ENCODE results near the gene PLAA. TPM values are rescaled to one million over a fixed set of nuclear protein-coding genes. Genes with fewer than 3 reads are reported as not detected.
A peak's percentile ranks its signal among the peaks of the same experiment; 100 is the strongest.

Gene PLAA
- total RNA-seq (28.2 TPM), polyA plus RNA-seq (19.0 TPM)

DNA sequence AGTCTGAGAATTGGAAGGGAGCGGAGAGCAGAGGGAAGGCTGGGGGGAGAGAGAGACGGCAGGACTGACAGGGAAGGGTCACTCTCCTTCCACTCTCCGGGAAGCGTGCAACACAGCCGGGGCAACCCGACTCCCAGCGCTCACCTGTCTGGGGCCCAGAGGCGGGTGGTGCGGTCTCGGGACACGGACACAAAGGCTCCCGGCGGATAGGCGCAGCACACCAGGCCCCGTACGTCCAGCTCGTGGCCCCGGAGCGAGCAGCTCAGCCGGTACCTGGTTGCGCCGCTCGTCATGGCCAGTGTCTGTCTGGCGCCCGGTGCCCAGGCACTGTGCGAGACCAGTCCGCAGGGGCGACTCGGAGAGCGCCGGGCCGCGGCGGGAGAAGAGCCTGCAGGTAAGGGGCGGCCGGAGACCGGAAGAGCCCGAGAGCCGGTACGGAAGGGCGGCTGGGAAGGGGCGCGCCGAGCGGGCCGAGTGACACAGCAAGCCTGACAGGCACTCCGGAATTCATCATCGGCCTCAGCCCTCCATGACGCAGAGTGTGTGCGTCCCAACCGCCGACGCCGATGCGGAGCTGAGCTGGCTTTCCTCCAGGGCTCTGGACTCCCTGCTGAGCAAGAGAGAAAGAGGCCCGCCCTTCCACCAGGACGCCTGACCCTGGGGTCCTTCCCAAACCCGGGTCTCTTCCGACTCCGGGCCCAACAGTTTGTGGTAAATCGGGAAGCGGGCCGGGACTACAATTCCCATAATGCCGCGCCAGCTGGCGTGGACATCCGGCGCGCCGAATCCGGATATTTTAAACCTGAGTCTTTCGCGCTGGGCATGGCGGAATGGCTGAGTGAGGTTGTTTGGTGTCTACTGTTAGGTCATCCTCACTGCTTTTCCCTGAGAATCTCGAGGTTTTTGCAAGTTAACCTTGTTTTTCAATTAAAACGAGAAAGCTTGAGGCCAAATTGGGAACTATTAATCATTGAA is at the start of gene PLAA:
TSS of gene PLAA (minus strand) at position 490 of the 975 bp plus-strand sequence. CDS start at position 293, 197 bp downstream.
- under 1% methylated on average over 76 of the region's 76 CpGs for WGBS

DNA sequence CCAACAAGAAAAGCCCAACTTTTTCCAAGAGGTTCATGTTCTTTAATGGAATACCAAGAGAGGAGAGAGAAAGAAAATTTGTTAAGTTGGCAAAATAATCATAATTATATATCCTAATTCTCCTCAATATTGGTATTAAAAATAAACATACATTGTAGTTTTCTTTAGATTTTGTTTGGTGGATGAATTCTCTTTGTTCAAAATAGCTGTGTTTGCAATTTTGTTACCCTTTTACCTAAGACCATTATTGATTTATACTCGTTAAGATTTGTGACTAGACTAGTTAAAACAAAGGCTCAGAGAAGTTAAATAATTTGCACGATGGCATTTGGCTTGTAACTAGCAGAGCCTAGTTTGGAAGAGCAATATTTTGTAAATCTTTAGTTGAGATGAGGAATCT is 48.8 kb upstream of the PLAA start:
- Histone ChIP-seq H3K4me3 (ENCODE audit: low read depth, low read length) (no peak overlapping the region), H3K4me1 (ENCODE audit: insufficient read depth) (no peaks in the 10 kb centered on the region), H3K36me3 (ENCODE audit: insufficient read depth) (no peaks in the 10 kb centered on the region), H3K27ac (ENCODE audit: low read depth) (no peak overlapping the region)
- 90% methylated on average over 2 of the region's 2 CpGs for WGBS
- DNase-seq (ENCODE audit: extremely low spot score): no peak

More for the DNA sequence above, at the start of gene PLAA:
- H3K4me1 ChIP-seq (ENCODE audit: insufficient read depth): peaks cover 4% of the 10 kb centered on the region
- H3K36me3 ChIP-seq (ENCODE audit: insufficient read depth): peaks cover 2% of the 10 kb centered on the region
- peak within 1 kb of the TSS; percentile 100 for H3K27ac ChIP-seq (ENCODE audit: low read depth)
- DNase-seq (ENCODE audit: extremely low spot score): peak; percentile 85
- peak within 1 kb of the TSS; percentile 93 for H3K4me3 ChIP-seq (ENCODE audit: low read depth, low read length)

DNA sequence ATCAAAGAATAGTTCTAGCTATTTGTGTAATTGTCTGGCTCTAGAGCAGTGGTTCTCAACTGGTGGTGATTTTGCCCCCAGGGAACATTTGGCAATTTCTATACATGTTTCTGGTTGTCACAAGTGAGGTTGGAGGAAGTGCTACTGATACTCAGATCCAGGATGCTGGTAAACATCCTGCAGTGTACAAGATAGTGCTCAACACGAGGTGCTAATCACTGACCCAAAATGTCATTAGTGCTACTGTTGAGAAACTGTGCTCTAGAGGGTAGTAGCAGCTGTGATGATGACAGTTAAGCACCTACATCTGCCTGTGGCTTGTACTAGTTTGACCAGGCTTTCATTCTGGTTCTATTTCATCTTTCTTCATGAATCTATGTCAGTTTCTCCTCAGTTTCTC is 36.3 kb upstream of the PLAA start:
- peaks cover 3% of the 10 kb centered on the region for H3K36me3 ChIP-seq (ENCODE audit: insufficient read depth)
- 65% methylated on average over 1 of the region's 1 CpG for WGBS
- H3K27ac ChIP-seq (ENCODE audit: low read depth): no peak overlapping the region
- H3K4me3 ChIP-seq (ENCODE audit: low read depth, low read length): no peak overlapping the region
- no peaks in the 10 kb centered on the region for H3K4me1 ChIP-seq (ENCODE audit: insufficient read depth)
- DNase-seq (ENCODE audit: extremely low spot score): no peak

DNA sequence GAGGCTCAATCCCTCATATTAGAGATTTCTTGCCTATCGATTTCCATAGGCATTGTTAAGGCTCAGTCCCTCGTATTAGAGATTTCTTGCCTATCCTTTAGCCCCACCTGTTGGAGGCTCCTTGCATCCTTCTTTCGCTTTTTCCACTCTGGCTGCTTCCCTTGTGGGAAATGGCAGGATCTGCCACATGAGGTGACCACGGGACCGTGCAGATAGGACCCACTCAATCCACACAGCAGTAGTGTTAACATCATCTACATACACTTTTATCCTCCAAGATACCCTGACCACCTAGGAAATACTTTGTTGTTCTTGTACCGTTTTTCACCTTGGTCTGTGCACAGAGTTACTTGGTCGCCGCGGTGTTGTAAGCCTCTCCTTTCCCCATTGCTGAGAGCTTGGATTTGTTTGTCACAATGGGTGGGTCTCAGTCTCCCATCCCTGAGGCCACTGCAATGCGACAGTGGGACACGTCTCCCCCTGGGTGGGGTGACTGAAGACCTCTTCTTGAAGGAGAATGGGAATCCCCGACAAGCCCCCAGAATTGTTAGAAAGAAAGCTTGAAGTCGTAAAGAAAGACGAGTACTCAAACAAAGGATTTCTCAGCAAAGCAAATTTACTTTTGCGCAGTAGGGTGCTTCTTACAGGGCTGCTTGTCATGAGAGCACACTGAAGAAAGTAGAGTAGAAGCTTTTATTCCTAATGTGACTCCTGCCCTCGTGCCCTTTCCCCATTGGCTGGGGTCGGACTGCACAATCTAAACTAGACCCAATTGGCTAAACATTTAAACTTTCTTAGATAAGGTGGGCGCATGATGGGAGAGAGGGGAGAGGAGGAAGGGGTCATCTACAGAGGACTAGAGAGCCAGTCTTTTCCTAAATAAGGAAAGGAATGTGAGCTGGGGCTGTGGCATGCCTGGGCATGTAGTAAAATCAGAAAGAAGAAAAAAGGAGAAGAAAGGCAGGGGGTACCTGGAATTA is 29.0 kb upstream of the PLAA start:
- 84% methylated on average over 18 of the region's 18 CpGs for WGBS
- DNase-seq (ENCODE audit: extremely low spot score): no peak
- no peaks in the 10 kb centered on the region for H3K36me3 ChIP-seq (ENCODE audit: insufficient read depth)
- no peak overlapping the region for H3K27ac ChIP-seq (ENCODE audit: low read depth)
- H3K4me3 ChIP-seq (ENCODE audit: low read depth, low read length): no peak overlapping the region
- no peaks in the 10 kb centered on the region for H3K4me1 ChIP-seq (ENCODE audit: insufficient read depth)

DNA sequence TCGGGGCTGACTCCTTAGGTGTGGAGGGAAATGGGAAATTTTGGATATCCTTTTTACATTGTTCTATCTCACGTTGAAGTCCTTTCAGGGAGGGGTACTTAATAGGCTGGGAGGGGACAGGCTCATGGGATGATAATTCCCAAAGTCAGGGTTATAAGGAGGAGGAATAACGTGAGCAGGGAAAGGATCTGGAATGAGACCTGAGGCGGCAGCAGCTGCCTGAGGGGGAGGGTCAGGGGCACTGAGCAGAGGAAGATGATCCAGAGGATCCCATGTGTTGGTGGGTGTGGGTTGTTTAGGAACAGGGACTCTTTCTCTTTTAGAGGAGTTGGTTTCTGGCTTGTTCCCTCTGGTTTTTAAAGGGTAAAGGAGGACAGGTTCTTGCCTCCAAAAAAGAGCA is 27.9 kb upstream of the PLAA start:
- WGBS: 91% methylated on average over 4 of the region's 4 CpGs
- DNase-seq (ENCODE audit: extremely low spot score): no peak
- no peak overlapping the region for H3K4me3 ChIP-seq (ENCODE audit: low read depth, low read length)
- H3K27ac ChIP-seq (ENCODE audit: low read depth): no peak overlapping the region
- no peaks in the 10 kb centered on the region for H3K36me3 ChIP-seq (ENCODE audit: insufficient read depth)
- no peaks in the 10 kb centered on the region for H3K4me1 ChIP-seq (ENCODE audit: insufficient read depth)

DNA sequence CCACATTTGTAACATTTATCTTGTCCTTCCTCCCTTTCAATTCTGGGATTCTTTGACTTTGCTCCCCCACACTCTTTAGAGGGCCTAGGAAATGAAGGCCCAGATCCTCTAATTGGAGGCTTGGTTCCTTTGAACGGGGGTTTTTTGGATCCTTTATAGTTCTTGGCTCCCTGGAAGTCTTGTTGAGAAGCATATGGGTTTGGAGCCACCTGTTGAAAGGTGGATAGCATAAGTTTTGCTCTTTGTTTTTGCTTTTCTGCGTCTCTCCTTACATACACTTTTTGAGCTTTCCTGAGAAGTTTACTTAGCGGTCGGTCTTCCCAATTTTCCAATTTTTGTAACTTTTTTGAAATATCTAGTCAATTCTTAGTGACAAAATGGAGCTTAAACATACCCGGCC is 26.9 kb upstream of the PLAA start:
- 93% methylated on average over 5 of the region's 5 CpGs for WGBS
- Histone ChIP-seq H3K4me3 (ENCODE audit: low read depth, low read length) (no peak overlapping the region), H3K4me1 (ENCODE audit: insufficient read depth) (no peaks in the 10 kb centered on the region), H3K27ac (ENCODE audit: low read depth) (no peak overlapping the region), H3K36me3 (ENCODE audit: insufficient read depth) (no peaks in the 10 kb centered on the region)
- no peak for DNase-seq (ENCODE audit: extremely low spot score)

DNA sequence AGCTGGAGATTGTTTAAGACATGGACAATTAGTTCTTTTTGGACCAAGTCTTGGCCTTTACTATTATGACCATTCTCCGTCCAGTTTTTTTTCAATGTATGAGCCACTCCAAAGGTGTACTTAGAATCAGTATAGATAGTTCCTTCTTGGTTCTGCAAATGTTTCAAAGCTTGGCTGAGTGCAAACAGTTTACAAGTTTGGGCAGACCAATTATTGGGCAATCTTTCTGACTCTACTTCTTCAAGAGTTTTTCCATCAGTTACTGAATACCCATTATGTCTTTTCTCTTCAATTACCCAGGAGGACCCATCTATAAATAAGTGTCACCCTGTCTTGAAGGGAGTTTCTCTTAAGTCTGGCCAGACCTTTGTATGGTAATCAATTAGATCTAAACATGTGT is 24.7 kb upstream of the PLAA start:
- DNase-seq (ENCODE audit: extremely low spot score): no peak

DNA sequence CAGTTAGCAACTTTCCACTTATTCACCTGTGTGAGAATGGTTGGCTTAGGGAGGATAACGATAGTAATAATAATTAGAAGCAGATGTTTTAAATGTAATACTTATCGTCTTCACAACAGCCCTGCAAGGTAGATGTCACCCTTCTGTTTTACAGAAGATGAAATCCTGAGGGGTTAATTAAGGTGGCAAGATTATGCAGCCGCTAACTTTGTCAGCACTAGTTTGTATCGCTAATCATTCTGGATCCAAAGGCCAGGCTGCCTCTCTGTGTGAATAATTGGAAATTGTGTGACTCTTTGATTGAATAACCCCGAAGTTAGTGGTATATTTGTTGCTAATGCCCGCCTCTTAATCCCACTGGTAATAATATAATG is 9.8 kb upstream of the PLAA start:
- WGBS: 30% methylated on average over 6 of the region's 6 CpGs
- H3K36me3 ChIP-seq (ENCODE audit: insufficient read depth): no peaks in the 10 kb centered on the region
- DNase-seq (ENCODE audit: extremely low spot score): no peak
- peak overlapping the region; percentile 88 for H3K27ac ChIP-seq (ENCODE audit: low read depth)
- H3K4me3 ChIP-seq (ENCODE audit: low read depth, low read length): peak overlapping the region; percentile 66
- no peaks in the 10 kb centered on the region for H3K4me1 ChIP-seq (ENCODE audit: insufficient read depth)

More for the DNA sequence above, 24.7 kb upstream of the PLAA start:
- WGBS: 99% methylated on average over 1 of the region's 1 CpG
- H3K27ac ChIP-seq (ENCODE audit: low read depth): no peak overlapping the region
- no peaks in the 10 kb centered on the region for H3K36me3 ChIP-seq (ENCODE audit: insufficient read depth)
- no peak overlapping the region for H3K4me3 ChIP-seq (ENCODE audit: low read depth, low read length)
- no peaks in the 10 kb centered on the region for H3K4me1 ChIP-seq (ENCODE audit: insufficient read depth)

DNA sequence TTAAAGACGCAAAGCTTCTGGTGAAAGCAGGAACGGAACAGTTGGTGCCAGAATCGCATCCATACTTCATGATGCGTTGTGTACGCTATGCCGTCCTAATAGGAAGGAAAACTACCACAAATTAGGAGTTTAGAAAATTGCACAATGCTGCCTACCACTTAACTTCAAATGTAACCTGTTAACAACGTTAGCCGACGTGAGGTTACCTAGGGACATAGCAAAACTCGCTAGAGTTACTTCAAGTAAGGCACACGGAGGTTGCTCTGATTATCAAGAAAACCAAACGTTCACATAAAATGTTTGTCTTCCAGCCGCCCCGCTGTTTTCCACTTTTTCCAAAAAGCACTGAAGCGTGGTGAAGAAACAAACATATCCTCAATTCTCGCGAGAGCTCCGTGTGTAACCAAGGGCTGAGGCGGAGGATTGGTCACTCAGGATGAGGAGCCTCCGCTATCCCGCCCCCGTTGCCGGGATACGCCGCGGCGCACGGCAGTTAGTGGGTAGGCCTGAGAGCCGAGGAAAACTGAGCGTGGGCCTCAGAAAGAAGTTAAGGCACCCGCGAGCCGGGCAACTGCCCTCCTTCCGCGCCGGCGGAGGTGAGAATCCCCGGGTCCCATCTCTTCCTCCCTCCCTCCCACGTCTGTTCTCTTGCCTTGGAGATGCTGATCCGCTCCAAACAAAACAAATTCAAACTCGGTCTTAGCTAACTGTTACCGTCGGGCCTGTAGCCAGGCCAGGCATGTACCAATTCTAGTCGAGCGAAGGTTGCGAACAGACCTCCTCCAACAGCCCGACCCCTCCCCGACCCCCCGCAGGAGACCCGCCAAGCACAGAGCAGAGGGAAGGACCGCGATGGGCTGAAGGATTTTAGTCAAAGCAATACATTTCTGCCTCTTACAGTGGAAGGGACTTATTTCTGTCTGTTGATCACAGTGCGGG is 9.1 kb upstream of the PLAA start, which contains the start of gene IFT74:
TSS of gene IFT74 (plus strand) at position 492 of the 939 bp plus-strand sequence. CDS start 5,556 bp downstream, outside the sequence.
- peak within 1 kb of the TSS; percentile 88 for H3K27ac ChIP-seq (ENCODE audit: low read depth)
- DNase-seq (ENCODE audit: extremely low spot score): peak; percentile 98
- H3K36me3 ChIP-seq (ENCODE audit: insufficient read depth): no peaks in the 10 kb centered on the region
- peak within 1 kb of the TSS; percentile 66 for H3K4me3 ChIP-seq (ENCODE audit: low read depth, low read length)
- no peaks in the 10 kb centered on the region for H3K4me1 ChIP-seq (ENCODE audit: insufficient read depth)
- WGBS: under 1% methylated on average over 53 of the region's 53 CpGs

DNA sequence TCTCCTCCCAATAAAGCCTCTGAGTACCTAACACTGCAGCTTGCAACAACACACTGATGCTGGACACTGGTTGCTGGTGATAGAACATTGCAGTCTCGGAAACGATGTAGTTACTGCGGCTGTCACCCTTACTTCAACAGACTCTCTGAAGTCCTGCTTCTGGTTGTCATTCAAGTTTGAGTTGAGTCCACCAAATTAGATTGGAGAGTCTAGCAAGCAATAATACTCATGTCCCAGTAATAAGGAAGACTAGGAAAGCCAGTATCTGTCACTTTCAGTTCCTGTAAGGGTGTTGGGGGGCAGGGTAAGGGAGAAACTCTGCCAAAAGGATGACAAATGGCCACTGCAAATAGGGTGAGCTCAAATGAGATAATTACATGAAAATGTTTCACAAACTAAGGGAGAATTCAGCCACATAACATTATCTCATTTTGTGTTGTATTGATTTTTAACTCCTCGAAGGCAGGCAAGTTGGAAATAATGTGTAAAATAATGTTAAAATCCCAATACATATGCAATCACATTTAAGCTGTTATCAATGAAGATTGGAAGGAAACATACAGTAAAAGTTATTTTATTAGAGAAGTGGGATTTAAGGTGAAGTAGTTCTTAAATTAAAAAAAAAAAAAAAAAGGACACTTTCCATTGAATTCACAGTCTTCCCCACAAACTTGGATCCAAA is 8.3 kb upstream of the PLAA start:
- no peaks in the 10 kb centered on the region for H3K4me1 ChIP-seq (ENCODE audit: insufficient read depth)
- WGBS: 63% methylated on average over 4 of the region's 4 CpGs
- H3K27ac ChIP-seq (ENCODE audit: low read depth): peak overlapping the region; percentile 72
- DNase-seq (ENCODE audit: extremely low spot score): no peak
- peak overlapping the region; percentile 66 for H3K4me3 ChIP-seq (ENCODE audit: low read depth, low read length)
- H3K36me3 ChIP-seq (ENCODE audit: insufficient read depth): no peaks in the 10 kb centered on the region

DNA sequence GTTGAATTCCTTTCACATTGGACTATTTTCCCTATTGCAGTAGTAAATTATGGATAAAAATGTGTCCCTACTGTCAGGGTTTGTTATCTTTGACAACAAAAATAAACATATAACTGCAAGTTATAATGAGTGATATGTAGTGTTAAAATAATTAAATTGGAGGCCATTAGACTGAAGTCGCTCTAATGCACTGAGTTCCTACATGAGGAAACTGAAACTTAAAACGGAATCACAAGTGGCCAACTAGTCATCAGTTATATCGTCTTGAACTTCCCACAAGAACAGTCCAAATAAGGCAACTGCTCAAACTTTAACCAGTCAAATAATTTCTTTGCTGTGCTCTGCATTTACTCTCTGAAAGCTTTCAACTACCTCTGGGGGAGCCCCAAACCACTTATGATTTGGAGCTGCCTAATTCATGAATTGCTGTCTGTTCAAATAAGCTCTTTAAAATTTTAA is 7.0 kb upstream of the PLAA start:
- H3K27ac ChIP-seq (ENCODE audit: low read depth): no peak overlapping the region
- H3K4me1 ChIP-seq (ENCODE audit: insufficient read depth): no peaks in the 10 kb centered on the region
- DNase-seq (ENCODE audit: extremely low spot score): no peak
- H3K36me3 ChIP-seq (ENCODE audit: insufficient read depth): no peaks in the 10 kb centered on the region
- 75% methylated on average over 3 of the region's 3 CpGs for WGBS
- H3K4me3 ChIP-seq (ENCODE audit: low read depth, low read length): no peak overlapping the region

DNA sequence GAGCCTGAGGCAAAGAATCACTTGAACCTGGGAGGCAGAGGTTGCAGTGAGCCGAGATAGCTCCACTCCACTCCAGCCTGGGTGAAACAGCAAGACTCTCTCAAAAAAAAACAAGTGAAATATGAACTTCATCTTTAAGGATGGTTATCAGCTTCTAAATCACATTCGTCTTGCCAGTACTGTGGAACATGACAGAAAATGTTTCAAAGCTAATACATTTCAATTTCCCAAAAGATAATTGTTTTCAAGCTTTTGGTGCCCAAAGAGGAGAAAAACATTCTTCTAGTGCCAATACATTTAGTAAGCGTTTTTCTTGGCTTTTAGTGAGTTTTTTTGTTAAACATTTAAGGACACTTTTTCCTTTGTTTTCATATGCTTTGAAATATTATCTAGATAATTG is 4.8 kb upstream of the PLAA start:
- WGBS: 82% methylated on average over 3 of the region's 3 CpGs
- Histone ChIP-seq H3K4me3 (ENCODE audit: low read depth, low read length) (no peak overlapping the region), H3K36me3 (ENCODE audit: insufficient read depth) (no peaks in the 10 kb centered on the region), H3K4me1 (ENCODE audit: insufficient read depth) (no peaks in the 10 kb centered on the region), H3K27ac (ENCODE audit: low read depth) (no peak overlapping the region)
- no peak for DNase-seq (ENCODE audit: extremely low spot score)
